Activated CD4-positive, alpha-beta T cell treated with anti-CD3 and anti-CD28 coated beads for 36 hours (primary cell): ENCODE data around the gene NDUFA11. TPM values are rescaled to one million over a fixed set of nuclear protein-coding genes. Genes with fewer than 3 reads are reported as not detected.
"Not testable (repeated sequence)": the region's sequence is repeated elsewhere in the genome, so short reads cannot be mapped to it uniquely, and the experiment has no call there.

Experiments used
- ATAC-seq: fragments of 200-7000 bp; cut with Tn5 transposase; one replicate; pipeline ENCODE4 v1.10.0; 2021; ENCODE audit warnings: mild to moderate bottlenecking, moderate library complexity
- CTCF ChIA-PET: fragments of 350-600 bp; sonication (Branson Sonifier 250); formaldehyde crosslinking; loops from one replicate; lab custom pipeline; 2021; ENCODE audit warnings: antibody characterized with exemption; lab: Charles Lee
- POLR2A ChIA-PET: fragments of 350-600 bp; sonication (Branson Sonifier 250); formaldehyde crosslinking; loops from one replicate; lab custom pipeline; 2021; ENCODE audit warnings: antibody characterized with exemption, inconsistent platforms; lab: Charles Lee
- DNase-seq: peaks from one replicate; pipeline ENCODE4 v3.0.0-alpha.2; 2020
- H3K27ac Mint-ChIP-seq: one replicate; pipeline ENCODE4 v1.8.0; 2021; ENCODE audit warnings: mixed read lengths
- H3K27me3 Mint-ChIP-seq: one replicate; pipeline ENCODE4 v1.8.0; 2021; ENCODE audit warnings: mixed read lengths
- H3K36me3 Mint-ChIP-seq: one replicate; pipeline ENCODE4 v1.8.0; 2021; ENCODE audit warnings: low read depth, mixed read lengths
- H3K4me1 Mint-ChIP-seq: one replicate; pipeline ENCODE4 v1.8.0; 2021; ENCODE audit warnings: mixed read lengths
- H3K4me3 Mint-ChIP-seq: one replicate; pipeline ENCODE4 v1.8.0; 2021; ENCODE audit warnings: mild to moderate bottlenecking, moderate library complexity, mixed read lengths
- H3K9me3 Mint-ChIP-seq: one replicate; pipeline ENCODE4 v1.8.0; 2021; ENCODE audit warnings: low read depth, mixed read lengths
- intact Hi-C, 2 experiments: fragments of 100-400 bp; cut with DNase I in 1 of 2; cut with micrococcal nuclease in 1 of 2; formaldehyde crosslinking; loops; one replicate each; pipeline versions ENCODE4 v1.14.2 to v1.15.1; 2022 to 2024; cut with DNase I, micrococcal nuclease
- total RNA-seq, 2 experiments: library from RNA; stranded (reverse); gene quantifications; one replicate each; pipeline ENCODE4 v1.2.3, GENCODE V29; 2021

Gene NDUFA11
- total RNA-seq, 2 experiments from 2014 or later, result 175 to 213 TPM

- CTCF ChIA-PET, result no interaction called here
- no peaks in the 10 kb centered on the region for H3K4me1 Mint-ChIP-seq
- POLR2A ChIA-PET, result no interaction called here
- H3K36me3 Mint-ChIP-seq, result no peaks in the 10 kb centered on the region
- DNase-seq, result no peak
- no peak overlapping the region for H3K4me3 Mint-ChIP-seq
- H3K9me3 Mint-ChIP-seq, result no peaks in the 10 kb centered on the region
- ATAC-seq, result no peak
- intact Hi-C loops, result no loop called here
- H3K27me3 Mint-ChIP-seq, result no peaks in the 10 kb centered on the region
- no peak overlapping the region for H3K27ac Mint-ChIP-seq
These were observed 37.8 kb downstream of the NDUFA11 start for GRCh38 chr19:5865772-5866171.

- Mint-ChIP-seq H3K36me3 (no peaks in the 10 kb centered on the region), H3K4me1 (no peaks in the 10 kb centered on the region), H3K27me3 (peaks cover 2% of the 10 kb centered on the region), H3K27ac (no peak overlapping the region), H3K9me3 (no peaks in the 10 kb centered on the region), H3K4me3 (no peak overlapping the region)
- ChIA-PET CTCF (interaction anchor here (1.6 kb wide), 1 partner anchor 61 kb away, joined by 6 read pairs; no protein-coding TSS in a partner anchor), POLR2A (no interaction called here)
- intact Hi-C loops, result no loop called here
- DNase-seq (no peak), ATAC-seq (no peak)
These were observed 38.7 kb downstream of the NDUFA11 start for GRCh38 chr19:5864725-5865486.

- peaks cover 2% of the 10 kb centered on the region for H3K27me3 Mint-ChIP-seq
- ATAC-seq, result no peak
- POLR2A ChIA-PET, result no interaction called here
- CTCF ChIA-PET, result interaction anchor here (1.6 kb wide), 1 partner anchor 60 kb away, joined by 6 read pairs; no protein-coding TSS in a partner anchor
- H3K4me3 Mint-ChIP-seq, result no peak overlapping the region
- H3K36me3 Mint-ChIP-seq, result no peaks in the 10 kb centered on the region
- H3K4me1 Mint-ChIP-seq, result no peaks in the 10 kb centered on the region
- intact Hi-C loops, result no loop called here
- no peaks in the 10 kb centered on the region for H3K9me3 Mint-ChIP-seq
- H3K27ac Mint-ChIP-seq, result no peak overlapping the region
- no peak for DNase-seq
These were observed 39.4 kb downstream of the NDUFA11 start for GRCh38 chr19:5864013-5864720.

GRCh38 chr19:5863030-5863665 is 40.4 kb downstream of the NDUFA11 start:
- no peak overlapping the region for H3K4me3 Mint-ChIP-seq
- intact Hi-C loops, result no loop called here
- ChIA-PET CTCF (interaction anchor here (0.7 to 1.6 kb wide), 2 partner anchors 12 to 59 kb away, joined by 3 to 6 read pairs; partner anchors contain the start of gene FUT3), POLR2A (no interaction called here)
- H3K27ac Mint-ChIP-seq, result no peak overlapping the region
- no peaks in the 10 kb centered on the region for H3K9me3 Mint-ChIP-seq
- H3K36me3 Mint-ChIP-seq, result no peaks in the 10 kb centered on the region
- H3K4me1 Mint-ChIP-seq, result no peaks in the 10 kb centered on the region
- peaks cover 2% of the 10 kb centered on the region for H3K27me3 Mint-ChIP-seq
- ATAC-seq (no peak), DNase-seq (no peak)

GRCh38 chr19:5857203-5858081 is 46.1 kb downstream of the NDUFA11 start:
- Mint-ChIP-seq H3K36me3 (no peaks in the 10 kb centered on the region), H3K27ac (no peak overlapping the region), H3K4me1 (no peaks in the 10 kb centered on the region), H3K9me3 (no peaks in the 10 kb centered on the region), H3K27me3 (peaks cover 2% of the 10 kb centered on the region), H3K4me3 (no peak overlapping the region)
- DNase-seq, result no peak
- ATAC-seq, result no peak
- intact Hi-C loops, result no loop called here
- ChIA-PET CTCF (interaction anchor here (0.5 kb wide), 1 partner anchor 132 kb away, joined by 4 read pairs; no protein-coding TSS in a partner anchor), POLR2A (no interaction called here)

- H3K4me1 Mint-ChIP-seq, CTCF ChIA-PET, H3K27me3 Mint-ChIP-seq, intact Hi-C loops, POLR2A ChIA-PET, H3K27ac Mint-ChIP-seq, H3K9me3 Mint-ChIP-seq, H3K36me3 Mint-ChIP-seq, H3K4me3 Mint-ChIP-seq, DNase-seq, ATAC-seq: not testable (repeated sequence)
These were observed 48.4 kb downstream of the NDUFA11 start for GRCh38 chr19:5855151-5855550.

GRCh38 chr19:5854121-5854520 is 49.5 kb downstream of the NDUFA11 start:
- ATAC-seq, H3K4me3 Mint-ChIP-seq, CTCF ChIA-PET, intact Hi-C loops, POLR2A ChIA-PET, H3K9me3 Mint-ChIP-seq, DNase-seq, H3K27ac Mint-ChIP-seq, H3K36me3 Mint-ChIP-seq, H3K27me3 Mint-ChIP-seq, H3K4me1 Mint-ChIP-seq: not testable (repeated sequence)

GRCh38 chr19:5851302-5851701 is 52.3 kb downstream of the NDUFA11 start, which contains the start of gene FUT3:
FUT3 (minus strand) TSS chr19:5851449.
- Mint-ChIP-seq H3K36me3 (no peaks in the 10 kb centered on the region), H3K4me3 (no peak within 1 kb of the TSS), H3K4me1 (no peaks in the 10 kb centered on the region), H3K9me3 (no peaks in the 10 kb centered on the region), H3K27ac (no peak within 1 kb of the TSS), H3K27me3 (no peaks in the 10 kb centered on the region)
- intact Hi-C loops, result no loop called here
- ChIA-PET CTCF (interaction anchor here (0.6 kb wide), 1 partner anchor 12 kb away, joined by 3 read pairs; no protein-coding TSS in a partner anchor), POLR2A (no interaction called here)
- DNase-seq (no peak), ATAC-seq (no peak)

GRCh38 chr19:5850743-5851293 is 52.8 kb downstream of the NDUFA11 start:
- Mint-ChIP-seq H3K36me3 (no peaks in the 10 kb centered on the region), H3K4me3 (no peak overlapping the region), H3K4me1 (no peaks in the 10 kb centered on the region), H3K27ac (no peak overlapping the region), H3K9me3 (no peaks in the 10 kb centered on the region), H3K27me3 (no peaks in the 10 kb centered on the region)
- ChIA-PET POLR2A (interaction anchor here (0.6 kb wide), 1 partner anchor 515 kb away, joined by 3 read pairs; no protein-coding TSS in a partner anchor), CTCF (interaction anchor here (0.6 kb wide), 1 partner anchor 13 kb away, joined by 3 read pairs; no protein-coding TSS in a partner anchor)
- DNase-seq (no peak), ATAC-seq (no peak)
- intact Hi-C loops, result no loop called here

- no peak for ATAC-seq
- no peaks in the 10 kb centered on the region for H3K27me3 Mint-ChIP-seq
- no peaks in the 10 kb centered on the region for H3K36me3 Mint-ChIP-seq
- intact Hi-C loops, result no loop called here
- ChIA-PET CTCF (no interaction called here), POLR2A (interaction anchor here (0.6 kb wide), 1 partner anchor 516 kb away, joined by 3 read pairs; no protein-coding TSS in a partner anchor)
- no peaks in the 10 kb centered on the region for H3K9me3 Mint-ChIP-seq
- H3K27ac Mint-ChIP-seq, result no peak overlapping the region
- no peak overlapping the region for H3K4me3 Mint-ChIP-seq
- no peaks in the 10 kb centered on the region for H3K4me1 Mint-ChIP-seq
- DNase-seq, result no peak
These were observed 53.4 kb downstream of the NDUFA11 start for GRCh38 chr19:5850189-5850588.
